ENCODE measurements around the gene SLC35A4. TPM values are rescaled to one million over a fixed set of nuclear protein-coding genes. Genes with fewer than 3 reads are reported as not detected.

SLC35A4 gene
- total and polyA plus RNA-seq, 4 donors, result 17.5 to 37.0 (median 26.6) TPM

DNA sequence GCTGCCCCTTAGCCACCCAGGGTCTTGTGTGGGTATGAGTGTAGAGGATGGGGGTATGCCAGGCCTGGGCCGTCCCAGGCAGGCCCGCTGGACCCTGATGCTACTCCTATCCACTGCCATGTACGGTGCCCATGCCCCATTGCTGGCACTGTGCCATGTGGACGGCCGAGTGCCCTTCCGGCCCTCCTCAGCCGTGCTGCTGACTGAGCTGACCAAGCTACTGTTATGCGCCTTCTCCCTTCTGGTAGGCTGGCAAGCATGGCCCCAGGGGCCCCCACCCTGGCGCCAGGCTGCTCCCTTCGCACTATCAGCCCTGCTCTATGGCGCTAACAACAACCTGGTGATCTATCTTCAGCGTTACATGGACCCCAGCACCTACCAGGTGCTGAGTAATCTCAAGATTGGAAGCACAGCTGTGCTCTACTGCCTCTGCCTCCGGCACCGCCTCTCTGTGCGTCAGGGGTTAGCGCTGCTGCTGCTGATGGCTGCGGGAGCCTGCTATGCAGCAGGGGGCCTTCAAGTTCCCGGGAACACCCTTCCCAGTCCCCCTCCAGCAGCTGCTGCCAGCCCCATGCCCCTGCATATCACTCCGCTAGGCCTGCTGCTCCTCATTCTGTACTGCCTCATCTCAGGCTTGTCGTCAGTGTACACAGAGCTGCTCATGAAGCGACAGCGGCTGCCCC is 2.6 kb downstream of the SLC35A4 start:
- WGBS, result 86% methylated on average over 22 of the region's 22 CpGs
- H3K4me1 ChIP-seq (ENCODE audit: control insufficient read depth in 4 of 4, insufficient read depth in 4 of 4, low read length in 3 of 4), result peaks cover 17 to 71% (median 61%) of the 10 kb centered on the region in 4 donors
- H3K36me3 ChIP-seq (ENCODE audit: control insufficient read depth in 4 of 4, insufficient read depth in 3 of 4, low read depth in 1 of 4, low read length in 3 of 4), result peaks cover 6 to 20% (median 15%) of the 10 kb centered on the region in 4 donors
- H3K27me3 ChIP-seq (ENCODE audit: control insufficient read depth in 4 of 4, insufficient read depth in 4 of 4, low read length in 3 of 4), result no peaks in the 10 kb centered on the region
- DNase-seq (ENCODE audit: low spot score), result no peak
- no peak overlapping the region for H3K9ac ChIP-seq (ENCODE audit: low read depth in 1 of 2, low read length in 2 of 2)
- no peaks in the 10 kb centered on the region for H3K9me3 ChIP-seq (ENCODE audit: control insufficient read depth in 4 of 4, low read length in 3 of 4)
- no peak overlapping the region for H3K4me3 ChIP-seq (ENCODE audit: low read depth in 1 of 3, low read length in 3 of 3)
- no peak overlapping the region for H3K27ac ChIP-seq (ENCODE audit: low read depth in 1 of 2, low read length in 2 of 2)
- no peak for TF ChIP-seq HNF4A (conservative IDR thresholded peaks at IDR 0.05)
- TF ChIP-seq, protein P1, sequence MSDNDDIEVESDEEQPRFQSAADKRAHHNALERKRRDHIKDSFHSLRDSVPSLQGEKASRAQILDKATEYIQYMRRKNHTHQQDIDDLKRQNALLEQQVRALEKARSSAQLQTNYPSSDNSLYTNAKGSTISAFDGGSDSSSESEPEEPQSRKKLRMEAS (IDR thresholded peaks at IDR 0.05), result no peak
- no peak for TF ChIP-seq TAF1 (conservative IDR thresholded peaks at IDR 0.05)
- TF ChIP-seq, protein P2, sequence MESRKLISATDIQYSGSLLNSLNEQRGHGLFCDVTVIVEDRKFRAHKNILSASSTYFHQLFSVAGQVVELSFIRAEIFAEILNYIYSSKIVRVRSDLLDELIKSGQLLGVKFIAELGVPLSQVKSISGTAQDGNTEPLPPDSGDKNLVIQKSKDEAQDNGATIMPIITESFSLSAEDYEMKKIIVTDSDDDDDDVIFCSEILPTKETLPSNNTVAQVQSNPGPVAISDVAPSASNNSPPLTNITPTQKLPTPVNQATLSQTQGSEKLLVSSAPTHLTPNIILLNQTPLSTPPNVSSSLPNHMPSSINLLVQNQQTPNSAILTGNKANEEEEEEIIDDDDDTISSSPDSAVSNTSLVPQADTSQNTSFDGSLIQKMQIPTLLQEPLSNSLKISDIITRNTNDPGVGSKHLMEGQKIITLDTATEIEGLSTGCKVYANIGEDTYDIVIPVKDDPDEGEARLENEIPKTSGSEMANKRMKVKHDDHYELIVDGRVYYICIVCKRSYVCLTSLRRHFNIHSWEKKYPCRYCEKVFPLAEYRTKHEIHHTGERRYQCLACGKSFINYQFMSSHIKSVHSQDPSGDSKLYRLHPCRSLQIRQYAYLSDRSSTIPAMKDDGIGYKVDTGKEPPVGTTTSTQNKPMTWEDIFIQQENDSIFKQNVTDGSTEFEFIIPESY (IDR thresholded peaks at IDR 0.05), result no peak
- TF ChIP-seq, protein P3, sequence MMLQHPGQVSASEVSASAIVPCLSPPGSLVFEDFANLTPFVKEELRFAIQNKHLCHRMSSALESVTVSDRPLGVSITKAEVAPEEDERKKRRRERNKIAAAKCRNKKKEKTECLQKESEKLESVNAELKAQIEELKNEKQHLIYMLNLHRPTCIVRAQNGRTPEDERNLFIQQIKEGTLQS (IDR thresholded peaks at IDR 0.05), result no peak
- no peak for TF ChIP-seq SP1 (IDR thresholded peaks at IDR 0.05)
- no peak for TF ChIP-seq FOXA2 (IDR thresholded peaks at IDR 0.05)
- no peak for TF ChIP-seq GABPA (IDR thresholded peaks at IDR 0.05 in 1 of 2, conservative IDR thresholded peaks at IDR 0.05 in 1 of 2)
- TF ChIP-seq FOXA1 (IDR thresholded peaks at IDR 0.05), result no peak
- no peak for TF ChIP-seq RXRA (IDR thresholded peaks at IDR 0.05)
- no peak for TF ChIP-seq JUND (IDR thresholded peaks at IDR 0.05)
- no peak for TF ChIP-seq NR2F2 (IDR thresholded peaks at IDR 0.05)
- no peak for TF ChIP-seq RAD21 (IDR thresholded peaks at IDR 0.05)

DNA sequence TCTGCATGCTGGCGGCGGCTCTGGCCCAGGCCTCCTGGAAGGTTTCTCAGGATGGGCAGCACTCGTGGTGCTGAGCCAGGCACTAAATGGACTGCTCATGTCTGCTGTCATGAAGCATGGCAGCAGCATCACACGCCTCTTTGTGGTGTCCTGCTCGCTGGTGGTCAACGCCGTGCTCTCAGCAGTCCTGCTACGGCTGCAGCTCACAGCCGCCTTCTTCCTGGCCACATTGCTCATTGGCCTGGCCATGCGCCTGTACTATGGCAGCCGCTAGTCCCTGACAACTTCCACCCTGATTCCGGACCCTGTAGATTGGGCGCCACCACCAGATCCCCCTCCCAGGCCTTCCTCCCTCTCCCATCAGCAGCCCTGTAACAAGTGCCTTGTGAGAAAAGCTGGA is 3.2 kb downstream of the SLC35A4 start:
- Histone ChIP-seq H3K4me3 (ENCODE audit: low read depth in 1 of 3, low read length in 3 of 3) (no peak overlapping the region), H3K9me3 (ENCODE audit: control insufficient read depth in 4 of 4, low read length in 3 of 4) (no peaks in the 10 kb centered on the region), H3K4me1 (ENCODE audit: control insufficient read depth in 4 of 4, insufficient read depth in 4 of 4, low read length in 3 of 4) (peaks cover 12 to 66% (median 56%) of the 10 kb centered on the region in 4 donors), H3K27me3 (ENCODE audit: control insufficient read depth in 4 of 4, insufficient read depth in 4 of 4, low read length in 3 of 4) (no peaks in the 10 kb centered on the region), H3K36me3 (ENCODE audit: control insufficient read depth in 4 of 4, insufficient read depth in 3 of 4, low read depth in 1 of 4, low read length in 3 of 4) (peaks cover 6 to 20% (median 15%) of the 10 kb centered on the region in 4 donors), H3K27ac (ENCODE audit: low read depth in 1 of 2, low read length in 2 of 2) (no peak overlapping the region), H3K9ac (ENCODE audit: low read depth in 1 of 2, low read length in 2 of 2) (no peak overlapping the region)
- WGBS, result 96% methylated on average over 13 of the region's 13 CpGs
- TF ChIP-seq EGR1 (IDR thresholded peaks at IDR 0.05; ENCODE audit: low read depth in 2 of 2) (no peak), HNF4A (conservative IDR thresholded peaks at IDR 0.05) (no peak), TAF1 (conservative IDR thresholded peaks at IDR 0.05) (no peak), FOXA1 (IDR thresholded peaks at IDR 0.05) (no peak), NR2F2 (IDR thresholded peaks at IDR 0.05) (no peak), YY1 (IDR thresholded peaks at IDR 0.05) (no peak)
- TF ChIP-seq, protein P3 (IDR thresholded peaks at IDR 0.05), result no peak
- TF ChIP-seq, protein P4, sequence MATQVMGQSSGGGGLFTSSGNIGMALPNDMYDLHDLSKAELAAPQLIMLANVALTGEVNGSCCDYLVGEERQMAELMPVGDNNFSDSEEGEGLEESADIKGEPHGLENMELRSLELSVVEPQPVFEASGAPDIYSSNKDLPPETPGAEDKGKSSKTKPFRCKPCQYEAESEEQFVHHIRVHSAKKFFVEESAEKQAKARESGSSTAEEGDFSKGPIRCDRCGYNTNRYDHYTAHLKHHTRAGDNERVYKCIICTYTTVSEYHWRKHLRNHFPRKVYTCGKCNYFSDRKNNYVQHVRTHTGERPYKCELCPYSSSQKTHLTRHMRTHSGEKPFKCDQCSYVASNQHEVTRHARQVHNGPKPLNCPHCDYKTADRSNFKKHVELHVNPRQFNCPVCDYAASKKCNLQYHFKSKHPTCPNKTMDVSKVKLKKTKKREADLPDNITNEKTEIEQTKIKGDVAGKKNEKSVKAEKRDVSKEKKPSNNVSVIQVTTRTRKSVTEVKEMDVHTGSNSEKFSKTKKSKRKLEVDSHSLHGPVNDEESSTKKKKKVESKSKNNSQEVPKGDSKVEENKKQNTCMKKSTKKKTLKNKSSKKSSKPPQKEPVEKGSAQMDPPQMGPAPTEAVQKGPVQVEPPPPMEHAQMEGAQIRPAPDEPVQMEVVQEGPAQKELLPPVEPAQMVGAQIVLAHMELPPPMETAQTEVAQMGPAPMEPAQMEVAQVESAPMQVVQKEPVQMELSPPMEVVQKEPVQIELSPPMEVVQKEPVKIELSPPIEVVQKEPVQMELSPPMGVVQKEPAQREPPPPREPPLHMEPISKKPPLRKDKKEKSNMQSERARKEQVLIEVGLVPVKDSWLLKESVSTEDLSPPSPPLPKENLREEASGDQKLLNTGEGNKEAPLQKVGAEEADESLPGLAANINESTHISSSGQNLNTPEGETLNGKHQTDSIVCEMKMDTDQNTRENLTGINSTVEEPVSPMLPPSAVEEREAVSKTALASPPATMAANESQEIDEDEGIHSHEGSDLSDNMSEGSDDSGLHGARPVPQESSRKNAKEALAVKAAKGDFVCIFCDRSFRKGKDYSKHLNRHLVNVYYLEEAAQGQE (IDR thresholded peaks at IDR 0.05), result no peak
- TF ChIP-seq, protein P5, sequence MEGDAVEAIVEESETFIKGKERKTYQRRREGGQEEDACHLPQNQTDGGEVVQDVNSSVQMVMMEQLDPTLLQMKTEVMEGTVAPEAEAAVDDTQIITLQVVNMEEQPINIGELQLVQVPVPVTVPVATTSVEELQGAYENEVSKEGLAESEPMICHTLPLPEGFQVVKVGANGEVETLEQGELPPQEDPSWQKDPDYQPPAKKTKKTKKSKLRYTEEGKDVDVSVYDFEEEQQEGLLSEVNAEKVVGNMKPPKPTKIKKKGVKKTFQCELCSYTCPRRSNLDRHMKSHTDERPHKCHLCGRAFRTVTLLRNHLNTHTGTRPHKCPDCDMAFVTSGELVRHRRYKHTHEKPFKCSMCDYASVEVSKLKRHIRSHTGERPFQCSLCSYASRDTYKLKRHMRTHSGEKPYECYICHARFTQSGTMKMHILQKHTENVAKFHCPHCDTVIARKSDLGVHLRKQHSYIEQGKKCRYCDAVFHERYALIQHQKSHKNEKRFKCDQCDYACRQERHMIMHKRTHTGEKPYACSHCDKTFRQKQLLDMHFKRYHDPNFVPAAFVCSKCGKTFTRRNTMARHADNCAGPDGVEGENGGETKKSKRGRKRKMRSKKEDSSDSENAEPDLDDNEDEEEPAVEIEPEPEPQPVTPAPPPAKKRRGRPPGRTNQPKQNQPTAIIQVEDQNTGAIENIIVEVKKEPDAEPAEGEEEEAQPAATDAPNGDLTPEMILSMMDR (IDR thresholded peaks at IDR 0.05; ENCODE audit: low read depth, low read length, missing input control), result no peak
- DNase-seq (ENCODE audit: low spot score), result no peak
